GM19395 (cell line): ENCODE measurements around the gene CYP3A7.
"Not testable (repeated sequence)": the region's sequence is repeated elsewhere in the genome, so short reads cannot be mapped to it uniquely, and the experiment has no call there.

ENCODE experiments used
- ATAC-seq: cut with Tn5 transposase; IDR thresholded peaks from one replicate; pipeline ENCODE4 v1.9.1; 2021; ENCODE audit warnings: mild to moderate bottlenecking, moderate library complexity; ENCODE audit not compliant: unreplicated experiment

CYP3A7 gene

GRCh38 chr7:99734987-99735386, at the start of gene CYP3A7:
TSS of gene CYP3A7 (minus strand) at chr7:99735196. CDS start at chr7:99735093, 103 bp downstream.
- no peak for ATAC-seq

GRCh38 chr7:99784007-99784406, 49.0 kb upstream of the CYP3A7 start, which contains the start of gene CYP3A4:
TSS of gene CYP3A4 (minus strand) at chr7:99784184. CDS start at chr7:99784081, 103 bp downstream.
- ATAC-seq, result no peak

GRCh38 chr7:99782012-99782953, 47.3 kb upstream of the CYP3A7 start:
- ATAC-seq, result no peak

DNA sequence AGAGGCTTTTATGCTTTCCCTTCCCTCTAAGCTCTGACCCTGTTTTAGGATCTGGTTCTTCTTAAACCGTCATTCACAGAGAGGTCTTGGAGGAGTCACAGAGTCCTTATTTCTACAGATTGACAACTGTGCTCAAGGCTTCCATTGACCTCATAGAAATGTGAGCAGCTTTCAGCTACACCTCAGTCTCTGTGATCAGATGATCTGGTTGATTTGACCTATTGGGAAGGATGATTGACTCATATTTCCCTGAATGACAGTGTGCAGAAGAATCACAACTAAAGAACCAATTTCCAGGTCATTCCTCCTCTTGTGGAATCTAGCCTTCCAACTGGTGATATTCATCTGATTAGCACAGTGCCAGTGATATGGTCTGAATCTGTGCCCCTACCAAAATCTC, 45.6 kb upstream of the CYP3A7 start:
- ATAC-seq, result no peak

- no peak for ATAC-seq
These were observed 45.0 kb upstream of the CYP3A7 start for GRCh38 chr7:99779949-99780348.

GRCh38 chr7:99778880-99779279, 43.9 kb upstream of the CYP3A7 start:
- no peak for ATAC-seq

GRCh38 chr7:99773395-99773794, 38.4 kb upstream of the CYP3A7 start:
- ATAC-seq, result not testable (repeated sequence)

DNA sequence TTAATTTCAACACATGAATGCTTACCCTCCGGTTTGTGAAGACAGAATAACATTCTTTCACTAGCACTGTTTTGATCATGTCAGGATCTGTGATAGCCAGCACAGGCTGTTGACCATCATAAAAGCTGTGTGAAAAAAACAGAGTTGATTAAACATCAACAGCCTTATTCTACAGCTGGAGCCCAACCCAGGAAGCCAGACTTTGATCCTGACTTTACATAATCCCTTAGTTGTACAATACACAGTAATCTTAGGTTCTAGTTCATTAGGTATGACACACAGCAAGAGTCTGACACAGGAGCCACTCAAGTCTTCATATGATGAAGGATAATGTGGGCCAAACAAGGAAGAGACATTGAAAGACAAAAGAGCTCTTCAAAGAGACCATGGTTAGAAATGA, 37.6 kb upstream of the CYP3A7 start:
- no peak for ATAC-seq

DNA sequence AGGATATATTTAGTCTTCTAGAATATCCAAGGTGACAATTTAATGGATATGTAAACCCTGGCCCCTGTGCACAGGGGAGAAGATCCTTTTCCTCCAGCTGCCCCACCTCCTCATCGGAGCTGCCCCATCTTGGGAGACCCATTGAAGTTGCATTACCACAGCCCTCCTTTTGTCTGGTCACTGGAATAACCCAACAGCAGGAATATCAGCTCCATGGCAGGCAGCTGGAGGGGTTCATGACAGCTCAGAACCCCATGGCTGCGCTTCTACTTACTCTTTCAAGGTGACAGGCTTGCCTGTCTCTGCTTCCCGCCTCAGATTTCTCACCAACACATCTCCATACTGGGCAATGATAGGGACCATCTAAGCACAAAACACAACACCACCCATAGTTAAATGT, 34.5 kb upstream of the CYP3A7 start:
- ATAC-seq, result not testable (repeated sequence)

GRCh38 chr7:99768471-99768870, 33.5 kb upstream of the CYP3A7 start:
- ATAC-seq, result no peak

DNA sequence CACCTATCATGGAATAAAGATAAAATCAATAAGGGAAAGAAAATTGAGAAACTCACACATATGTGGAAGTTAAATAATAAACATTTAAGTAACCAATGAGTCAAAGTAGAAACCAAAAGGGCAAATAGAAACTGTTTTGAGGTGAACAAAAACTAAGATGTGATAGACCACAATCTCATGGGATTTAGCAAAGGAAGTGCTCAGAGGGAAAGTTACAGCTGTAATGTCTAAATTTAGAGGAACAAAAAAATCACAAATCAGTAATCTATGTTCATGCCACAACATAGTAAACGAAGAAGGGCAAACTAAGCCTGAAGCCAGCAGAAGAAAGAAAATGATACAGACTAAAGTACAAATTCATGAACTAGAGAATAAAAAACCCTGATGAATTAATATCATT, 32.7 kb upstream of the CYP3A7 start:
- peak; percentile 83 for ATAC-seq

- ATAC-seq, result no peak
These were observed 31.6 kb upstream of the CYP3A7 start for GRCh38 chr7:99766484-99767099.

DNA sequence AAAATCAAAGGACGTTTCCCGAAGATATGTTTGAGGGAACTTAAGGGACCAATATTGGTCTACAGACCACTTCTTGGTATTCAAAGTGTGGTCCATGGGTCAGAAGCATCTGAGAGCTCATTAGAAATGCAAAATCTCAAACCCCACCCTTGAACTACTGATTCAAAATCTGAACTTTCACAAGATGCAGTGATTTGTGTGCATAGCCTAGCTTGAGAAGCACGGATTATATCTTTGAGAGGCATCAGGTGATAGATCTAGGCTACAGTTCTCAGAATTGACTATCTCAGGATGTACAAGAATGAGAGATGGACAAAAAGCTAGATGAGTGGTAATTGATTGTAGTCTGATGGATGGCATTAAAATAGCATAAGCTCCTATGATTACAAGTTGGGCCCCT, 29.5 kb upstream of the CYP3A7 start:
- ATAC-seq, result no peak

- ATAC-seq, result no peak
These were observed 27.8 kb upstream of the CYP3A7 start for GRCh38 chr7:99762680-99763327.

DNA sequence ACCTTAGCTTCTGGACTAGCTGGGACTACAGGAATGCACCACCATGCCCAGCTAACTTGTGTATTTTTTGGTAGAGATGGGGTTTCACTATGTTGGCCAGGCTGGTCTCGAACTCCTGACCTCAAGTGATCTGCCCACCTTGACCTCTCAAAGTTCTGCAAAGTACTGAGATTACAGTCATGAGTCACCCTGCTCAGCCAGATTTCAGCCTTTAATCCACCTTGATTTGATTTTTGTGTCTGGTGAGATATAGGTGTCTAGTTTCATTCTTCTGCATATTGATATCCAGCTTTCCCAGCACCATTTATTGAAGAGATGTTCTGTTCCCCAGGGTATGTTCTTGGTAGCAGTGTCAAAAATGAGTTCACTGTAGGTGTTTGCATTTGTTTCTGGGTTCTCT, 20.1 kb upstream of the CYP3A7 start:
- ATAC-seq, result no peak

DNA sequence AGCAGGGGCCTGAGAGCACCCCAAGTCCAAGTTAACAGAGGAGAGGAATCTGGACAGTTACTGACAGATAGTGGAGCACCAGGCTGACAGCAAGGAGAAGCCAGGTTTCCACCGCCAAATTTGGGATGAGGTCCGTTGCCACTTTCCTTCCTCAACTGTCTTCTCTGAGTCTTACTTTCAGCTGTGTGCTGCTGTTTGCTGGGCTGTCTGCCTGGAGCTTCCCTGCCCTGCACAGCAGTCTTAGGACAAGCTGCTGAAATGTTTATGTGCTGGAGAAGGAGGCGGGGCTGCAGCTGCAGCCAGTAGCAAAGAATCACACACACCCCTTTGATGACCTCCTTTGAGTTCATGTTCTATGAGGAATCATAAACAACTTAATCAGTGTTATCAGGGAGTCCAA, 17.4 kb upstream of the CYP3A7 start:
- ATAC-seq, result no peak

DNA sequence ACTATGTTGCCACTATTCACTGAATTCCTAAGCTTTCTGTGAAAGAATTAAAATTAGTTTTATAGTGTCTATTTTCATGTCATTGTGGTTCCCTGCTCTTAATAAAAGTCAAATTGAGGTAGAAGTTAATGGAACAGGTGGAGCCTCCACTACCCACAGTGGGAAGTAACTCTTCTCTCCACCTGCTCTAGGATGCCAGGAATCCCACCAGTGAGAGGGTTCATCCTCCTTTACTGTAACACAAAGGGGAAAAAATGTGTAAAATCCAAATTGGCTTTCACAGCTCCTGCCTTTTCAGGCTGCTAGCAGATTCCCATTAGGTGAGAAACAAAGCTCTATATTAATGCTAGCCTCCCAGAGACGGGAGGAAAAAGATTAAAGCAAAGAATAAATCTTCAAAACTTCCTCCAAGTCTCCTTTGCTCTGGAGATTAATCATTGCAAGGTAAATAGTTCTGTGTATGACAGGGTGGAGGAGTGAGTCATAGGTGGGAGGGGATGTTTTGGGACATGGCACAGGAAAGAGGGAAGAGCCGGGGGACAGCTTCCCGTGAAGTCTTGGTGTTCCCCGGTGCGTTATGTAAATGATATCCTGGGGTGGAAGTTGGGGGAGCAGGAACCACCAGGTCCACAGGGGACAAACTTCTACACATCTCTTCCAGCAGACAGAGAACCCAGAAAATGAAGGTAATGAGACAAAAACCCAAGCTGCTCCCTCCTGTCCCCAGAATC, 16.5 kb upstream of the CYP3A7 start:
- ATAC-seq, result not testable (repeated sequence)

DNA sequence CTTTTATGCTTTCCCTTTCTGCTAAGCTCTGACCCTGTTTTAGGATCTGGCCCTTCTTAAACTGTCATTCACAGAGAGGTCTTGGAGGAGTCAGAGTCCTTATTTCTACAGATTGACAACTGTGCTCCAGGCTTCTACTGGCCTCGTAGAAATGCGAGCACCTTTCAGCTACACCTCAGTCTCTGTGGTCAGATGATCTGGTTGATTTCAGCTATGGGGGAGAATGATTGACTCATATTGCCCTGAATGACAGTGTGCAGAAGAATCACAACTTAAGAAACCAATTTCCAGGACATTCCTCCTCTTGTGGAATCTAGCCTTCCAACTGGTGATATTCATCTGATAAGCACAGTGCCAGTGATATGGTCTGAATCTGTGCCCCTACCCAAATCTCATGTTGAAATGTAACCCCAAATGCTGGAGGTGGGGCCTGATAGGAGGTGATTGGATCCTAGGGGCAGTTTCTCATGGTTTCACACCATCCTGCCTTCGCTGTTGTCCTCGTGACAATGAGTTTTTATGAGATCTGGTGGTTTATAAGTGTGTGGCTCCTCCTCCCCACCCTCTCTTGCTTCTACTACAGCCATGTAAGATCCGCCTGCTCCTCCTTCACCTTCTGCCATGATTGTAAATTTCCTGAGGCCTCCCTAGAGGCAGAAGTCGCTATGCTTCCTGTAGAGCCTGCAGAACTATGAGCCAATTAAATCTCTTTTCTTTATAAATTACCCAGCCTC, 14.0 kb upstream of the CYP3A7 start:
- no peak for ATAC-seq

DNA sequence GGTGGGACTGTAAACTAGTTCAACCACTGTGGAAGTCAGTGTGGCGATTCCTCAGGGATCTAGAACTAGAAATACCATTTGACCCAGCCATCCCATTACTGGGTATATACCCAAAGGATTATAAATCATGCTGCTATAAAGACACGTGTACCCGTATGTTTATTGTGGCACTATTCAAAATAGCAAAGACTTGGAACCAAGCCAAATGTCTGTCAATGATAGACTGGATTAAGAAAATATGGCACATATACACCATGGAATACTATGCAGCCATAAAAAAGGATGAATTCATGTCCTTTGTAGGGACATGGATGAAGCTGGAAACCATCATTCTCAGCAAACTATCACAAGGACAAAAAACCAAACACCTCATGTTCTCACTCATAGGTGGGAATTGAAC, 11.9 kb upstream of the CYP3A7 start:
- not testable (repeated sequence) for ATAC-seq

GRCh38 chr7:99745395-99745794, 10.4 kb upstream of the CYP3A7 start:
- ATAC-seq, result not testable (repeated sequence)
